Activated CD4-positive, alpha-beta T cell treated with anti-CD3 and anti-CD28 coated beads for 1 hour (primary cell): Measurements from ENCODE around the gene EIF4E3.

Experiments used
- DNase-seq: peaks from one replicate; pipeline ENCODE4 v3.0.0-alpha.2; 2020

The EIF4E3 gene

GRCh38 chr3:71722693-71723092, 2.5 kb downstream of the EIF4E3 start:
- no peak for DNase-seq

DNA sequence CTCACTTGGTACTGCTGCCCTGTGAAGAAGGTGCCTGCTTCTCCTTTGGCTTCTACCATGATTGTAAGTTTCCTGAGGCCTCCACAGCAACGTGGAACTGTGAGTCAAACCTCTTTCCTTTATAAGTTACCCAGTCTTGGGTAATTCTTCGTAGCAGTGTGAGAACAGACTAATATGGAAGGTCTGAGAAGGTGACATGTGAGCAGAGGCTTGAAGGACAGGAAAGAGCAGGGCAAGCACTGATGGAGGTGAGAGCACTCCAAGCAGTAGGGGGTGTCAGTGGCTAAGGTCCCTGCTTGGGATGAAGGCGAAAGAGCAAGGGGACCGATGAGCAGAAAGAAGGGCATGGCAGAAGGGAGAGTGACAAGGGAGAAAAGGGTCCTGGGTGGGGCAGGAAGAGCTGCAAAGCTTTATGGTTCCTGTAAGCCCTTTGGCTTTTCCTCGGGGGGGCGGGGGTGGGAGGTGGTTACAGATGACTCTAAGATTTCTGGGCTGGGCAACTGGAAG, 3.5 kb downstream of the EIF4E3 start:
- no peak for DNase-seq

- no peak for DNase-seq
These were observed 4.2 kb downstream of the EIF4E3 start for GRCh38 chr3:71721002-71721401.

DNA sequence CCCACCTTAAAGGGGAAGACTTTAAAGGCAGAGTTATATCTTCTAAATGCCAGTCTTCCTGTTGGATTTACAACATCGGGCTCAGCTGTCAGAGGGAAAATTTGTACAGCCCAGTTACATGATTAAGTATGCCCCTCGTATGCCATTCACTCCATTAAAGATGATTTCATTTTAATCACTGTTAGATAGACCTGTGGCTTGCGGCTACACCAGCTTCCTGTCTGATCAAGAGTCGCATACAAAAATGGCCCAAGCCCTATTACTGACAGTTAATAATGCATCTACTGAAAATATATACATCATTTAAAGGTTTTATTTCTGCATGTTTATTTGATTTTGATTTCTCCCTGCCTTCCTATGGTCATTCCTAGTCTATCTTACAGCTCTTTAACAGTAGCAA, 7.1 kb downstream of the EIF4E3 start:
- DNase-seq, result no peak

DNA sequence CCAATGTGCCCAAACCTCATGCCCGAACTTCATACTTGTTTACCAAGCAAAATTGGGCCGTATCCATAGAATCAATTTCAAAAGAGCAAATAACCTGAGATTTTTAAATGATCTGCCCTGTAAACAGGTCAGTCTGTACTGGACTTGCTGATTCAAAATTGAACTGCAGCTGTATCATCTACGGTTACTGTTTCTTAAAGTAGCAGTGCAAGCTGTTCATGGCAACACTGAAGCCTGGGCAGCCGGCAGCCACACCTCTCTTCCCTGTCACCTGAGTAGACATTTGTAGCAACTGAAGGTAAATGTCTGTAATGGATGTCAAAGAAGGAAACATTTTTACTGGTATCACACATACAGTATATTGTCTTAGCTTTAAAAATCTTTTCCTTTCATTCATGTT, 10.6 kb downstream of the EIF4E3 start:
- no peak for DNase-seq

GRCh38 chr3:71713041-71713440, 12.2 kb downstream of the EIF4E3 start:
- no peak for DNase-seq

GRCh38 chr3:71710906-71711494, 14.2 kb downstream of the EIF4E3 start:
- DNase-seq, result no peak

DNA sequence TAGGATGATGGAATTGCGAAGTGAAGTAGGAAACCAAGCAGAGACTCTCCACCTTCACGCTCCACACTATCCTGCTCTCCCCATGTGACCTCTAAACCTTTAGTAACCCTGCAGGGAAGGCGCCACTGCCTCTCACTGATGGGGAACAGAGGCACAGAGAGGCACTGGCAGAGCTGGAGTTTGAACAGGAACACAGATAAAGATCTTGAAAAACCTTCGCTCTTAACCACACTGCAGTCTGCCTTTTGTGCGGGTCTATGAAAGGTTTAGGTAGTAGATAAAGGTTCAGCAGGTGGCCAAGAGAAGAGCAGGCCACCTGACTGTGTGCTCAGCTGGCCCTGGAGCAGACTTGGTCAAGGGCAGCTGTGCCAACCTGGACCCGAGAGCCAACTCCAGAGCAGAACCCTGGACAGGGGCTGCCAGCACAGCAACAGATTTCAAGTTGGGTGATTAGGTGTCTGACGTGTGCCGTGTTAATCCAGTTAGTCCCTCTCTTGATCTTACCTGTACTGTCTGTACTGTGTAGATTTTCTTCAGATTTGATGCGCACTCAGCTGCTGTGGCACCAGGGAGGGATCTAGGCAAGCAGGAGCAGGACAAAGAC, 15.2 kb downstream of the EIF4E3 start:
- no peak for DNase-seq

GRCh38 chr3:71708476-71709105, 16.6 kb downstream of the EIF4E3 start:
- no peak for DNase-seq

GRCh38 chr3:71707595-71707994, 17.6 kb downstream of the EIF4E3 start:
- no peak for DNase-seq

DNA sequence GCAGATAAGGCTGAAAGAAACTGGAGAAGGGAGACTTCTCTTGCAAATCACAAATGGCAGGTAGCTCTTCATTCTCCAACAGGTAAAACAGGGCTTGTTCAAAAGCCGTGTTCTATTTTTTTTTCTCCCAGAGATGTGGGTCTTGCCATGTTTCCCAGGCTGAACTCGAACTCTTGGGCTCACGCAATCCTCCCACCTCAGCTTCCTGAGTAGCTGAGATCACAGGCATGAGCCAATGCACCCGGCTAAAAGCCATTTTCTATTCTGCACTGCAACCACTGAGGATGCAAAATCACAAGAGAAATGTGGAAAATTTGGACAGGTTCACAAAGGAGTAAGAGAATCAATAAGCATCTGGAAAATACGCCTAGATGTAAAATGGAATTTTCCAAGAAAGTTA, 19.5 kb downstream of the EIF4E3 start:
- DNase-seq, result no peak

- DNase-seq, result no peak
These were observed 20.3 kb downstream of the EIF4E3 start for GRCh38 chr3:71704915-71705314.

DNA sequence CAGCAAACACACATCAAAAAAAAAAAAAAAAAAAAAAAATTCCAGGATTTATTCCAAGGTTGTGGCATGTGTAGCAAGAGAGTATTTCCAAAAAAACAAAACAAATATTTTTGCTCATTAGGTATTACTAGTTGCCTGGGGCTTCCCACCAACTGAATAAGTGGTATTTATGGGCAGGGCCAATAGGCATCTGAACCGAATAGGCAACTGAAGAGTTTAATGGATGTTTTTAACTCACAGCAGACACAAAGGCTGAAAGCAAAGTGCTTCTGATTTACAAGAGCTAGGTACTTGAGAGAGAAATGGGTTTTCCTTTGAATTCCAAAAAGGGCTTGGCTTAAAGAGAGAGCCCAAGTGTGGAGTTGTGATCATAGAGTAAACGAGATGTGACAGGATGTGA, 21.4 kb downstream of the EIF4E3 start:
- DNase-seq, result no peak

GRCh38 chr3:71702131-71703024, 22.8 kb downstream of the EIF4E3 start:
- DNase-seq, result no peak

DNA sequence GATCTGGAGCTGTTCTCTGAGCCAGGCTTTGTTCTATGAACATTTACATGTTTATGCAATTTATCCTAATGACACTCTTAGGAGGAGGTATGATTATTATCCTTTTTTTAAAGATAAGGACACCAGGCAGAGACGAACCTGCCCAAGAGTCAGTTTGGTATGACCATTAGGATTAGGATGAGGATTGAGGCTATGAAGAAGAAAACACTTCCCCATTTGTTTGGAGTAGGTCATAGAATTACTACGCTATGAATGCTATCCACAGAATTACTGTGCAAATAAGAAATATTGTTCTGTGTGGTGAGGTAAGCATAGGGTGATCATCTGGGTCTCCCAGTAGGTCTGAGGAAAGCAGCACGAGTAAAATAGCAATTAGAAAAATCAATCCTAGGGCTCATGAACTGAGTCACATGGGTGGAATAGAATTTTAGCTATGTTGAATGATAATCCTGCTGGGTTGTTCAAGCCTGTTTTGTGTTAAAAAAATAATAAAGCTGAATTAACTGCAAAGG, 23.9 kb downstream of the EIF4E3 start:
- DNase-seq, result no peak

DNA sequence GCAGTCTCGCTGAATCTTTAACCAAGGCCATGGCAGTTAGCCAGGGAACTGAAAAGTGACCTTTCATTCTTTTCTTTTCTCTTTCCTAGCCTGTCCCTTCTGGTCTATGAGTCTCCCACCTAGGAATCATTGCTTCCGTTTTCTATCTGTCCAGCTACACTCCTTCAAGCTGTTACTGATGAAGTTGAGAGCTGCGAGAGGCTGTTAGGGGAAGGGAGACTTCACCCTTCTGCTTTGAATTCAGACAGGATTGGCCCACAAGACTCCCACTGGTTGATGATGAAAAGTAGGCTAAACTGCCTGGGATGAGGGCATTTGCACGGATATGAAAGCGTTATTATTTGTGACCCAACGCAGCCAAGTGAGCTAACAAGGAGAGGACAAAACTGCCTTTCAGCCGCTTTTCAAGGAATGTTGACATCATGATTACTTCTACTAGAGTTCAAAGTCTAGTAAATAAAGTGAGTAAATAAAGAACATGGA, 30.2 kb downstream of the EIF4E3 start:
- no peak for DNase-seq

- DNase-seq, result no peak
These were observed 30.7 kb downstream of the EIF4E3 start for GRCh38 chr3:71694358-71694999.

DNA sequence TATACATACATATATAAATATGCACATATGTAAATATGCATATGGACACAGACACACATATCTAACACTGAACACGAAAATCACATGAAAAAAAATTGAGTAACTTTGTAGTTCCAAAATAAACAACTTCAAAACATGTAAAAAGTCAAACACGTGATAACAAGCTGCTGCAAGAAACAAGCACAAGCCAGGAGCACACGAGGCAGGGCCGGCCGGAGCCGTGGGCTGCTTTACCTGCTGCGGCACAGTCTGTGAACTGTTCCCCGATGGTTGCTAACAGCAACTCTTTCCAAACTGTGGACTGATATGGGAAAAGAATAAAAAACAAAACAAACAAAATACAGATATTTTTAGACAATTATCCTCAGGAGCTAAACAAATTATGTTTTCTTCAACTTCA, 31.6 kb downstream of the EIF4E3 start:
- no peak for DNase-seq

DNA sequence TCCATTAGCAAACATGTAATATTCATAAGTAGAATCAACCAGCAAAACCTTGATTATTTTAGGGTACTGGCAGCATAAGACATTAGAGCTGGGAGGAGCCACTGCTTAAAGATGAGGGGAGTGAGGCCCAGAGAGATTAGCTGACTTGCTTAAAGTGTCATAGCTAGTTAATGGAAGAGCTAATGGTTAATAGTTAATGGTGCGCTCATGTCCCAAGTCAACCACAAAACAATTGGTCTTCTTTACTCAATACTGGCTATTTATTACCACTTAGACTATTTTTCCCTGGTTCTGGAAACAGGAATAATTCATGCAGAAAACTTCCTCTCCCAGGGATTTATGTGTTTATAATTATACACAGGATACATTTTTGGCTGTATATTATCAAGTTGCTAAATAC, 33.1 kb downstream of the EIF4E3 start:
- DNase-seq, result no peak

GRCh38 chr3:71690341-71690841, 34.8 kb downstream of the EIF4E3 start:
- DNase-seq, result no peak

- DNase-seq, result no peak
These were observed 35.9 kb downstream of the EIF4E3 start for GRCh38 chr3:71689291-71689690.

GRCh38 chr3:71688121-71688520, 37.1 kb downstream of the EIF4E3 start:
- no peak for DNase-seq
